ENCODE data around the gene PSMB3.

DNA sequence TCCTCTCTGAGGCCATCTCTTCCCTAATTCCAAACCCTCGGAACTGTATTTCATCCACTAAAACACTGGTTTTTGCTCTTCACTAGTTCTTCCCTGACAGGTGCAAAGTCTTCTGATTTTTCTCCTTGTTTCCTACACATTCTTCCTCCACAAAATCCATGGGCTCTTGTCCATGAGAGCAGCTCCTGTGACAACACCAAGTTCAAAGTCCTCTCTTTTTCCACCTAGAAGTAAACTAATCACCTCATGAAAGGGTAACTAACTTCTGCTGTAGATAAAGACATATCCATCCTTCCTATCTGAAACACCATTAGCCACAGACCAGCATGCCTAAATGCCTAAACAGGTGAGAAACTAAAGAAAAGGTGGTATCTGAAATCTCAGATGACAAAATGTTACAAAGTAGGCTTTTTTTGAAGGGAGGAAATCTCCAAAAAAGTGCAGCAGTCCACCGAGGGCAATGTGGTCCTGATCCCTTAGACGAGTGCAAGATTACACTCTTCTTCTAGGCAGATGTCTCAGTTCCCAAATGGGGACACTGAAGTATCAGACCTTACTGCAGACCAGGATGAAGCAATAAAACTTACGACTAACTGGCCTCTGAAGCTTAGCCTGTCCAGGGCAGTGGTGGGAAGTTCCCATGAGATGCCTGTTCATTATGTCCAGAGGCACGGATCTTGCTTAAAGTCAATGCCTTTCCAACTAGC lies 44.1 kb downstream of the PSMB3 start:
- no peak for TF ChIP-seq ZBTB49 (tag by site-specific recombination; IDR thresholded peaks at IDR 0.05; ENCODE audit: low read depth)
- no peak for TF ChIP-seq KLF16 (tag by site-specific recombination; IDR thresholded peaks at IDR 0.05)
- TF ChIP-seq ZBTB7A (tag by site-specific recombination; IDR thresholded peaks at IDR 0.05; ENCODE audit: low read depth), result no peak

Measured in HEK293 (cell line).